NCI-H345 (cell line): ENCODE data around the gene TDRD6.

Source experiments
- DNase-seq: peaks from one replicate; lab custom pipeline; 2025; lab: John Stamatoyannopoulos, UW

The TDRD6 gene

GRCh38 chr6:46677314-46677654 is 10.4 kb upstream of the TDRD6 start:
- no peak for DNase-seq

GRCh38 chr6:46684771-46685170 is 2.9 kb upstream of the TDRD6 start:
- no peak for DNase-seq

GRCh38 chr6:46688117-46688965 is 656 bp downstream of the TDRD6 start:
- no peak for DNase-seq

GRCh38 chr6:46688966-46689335 is 1.3 kb downstream of the TDRD6 start:
- DNase-seq, result no peak

- no peak for DNase-seq
Observed at GRCh38 chr6:46689657-46690056, 2.0 kb downstream of the TDRD6 start.

- DNase-seq, result no peak
Observed at GRCh38 chr6:46690141-46690755, 2.6 kb downstream of the TDRD6 start.

GRCh38 chr6:46690911-46691451 is 3.3 kb downstream of the TDRD6 start:
- DNase-seq, result no peak

- no peak for DNase-seq
Observed at GRCh38 chr6:46699970-46700369, 12.3 kb downstream of the TDRD6 start.

GRCh38 chr6:46704562-46704961 is 16.9 kb downstream of the TDRD6 start:
- peak; percentile 40 for DNase-seq

- no peak for DNase-seq
Observed at GRCh38 chr6:46706464-46706863, 18.8 kb downstream of the TDRD6 start.

GRCh38 chr6:46711491-46711890 is 23.8 kb downstream of the TDRD6 start:
- DNase-seq, result no peak

GRCh38 chr6:46715141-46715540 is 27.5 kb downstream of the TDRD6 start:
- DNase-seq, result no peak

GRCh38 chr6:46719099-46719498 is 31.4 kb downstream of the TDRD6 start:
- DNase-seq, result no peak

- DNase-seq, result no peak
Observed at GRCh38 chr6:46720401-46720800, 32.7 kb downstream of the TDRD6 start.

- no peak for DNase-seq
Observed at GRCh38 chr6:46729787-46730326, 42.2 kb downstream of the TDRD6 start.

GRCh38 chr6:46730921-46731461 is 43.3 kb downstream of the TDRD6 start:
- no peak for DNase-seq

GRCh38 chr6:46733341-46733801 is 45.7 kb downstream of the TDRD6 start:
- no peak for DNase-seq

GRCh38 chr6:46734867-46735719 is 47.4 kb downstream of the TDRD6 start, which contains the start of gene PLA2G7:
TSS of gene PLA2G7 (minus strand) at chr6:46735375. CDS start at chr6:46722891, 12,484 bp downstream.
- peak; percentile 34 for DNase-seq

GRCh38 chr6:46735720-46736031 is 48.0 kb downstream of the TDRD6 start:
- no peak for DNase-seq

GRCh38 chr6:46736906-46737305 is 49.2 kb downstream of the TDRD6 start:
- no peak for DNase-seq

GRCh38 chr6:46741482-46741881 is 53.8 kb downstream of the TDRD6 start:
- DNase-seq, result no peak

- no peak for DNase-seq
Observed at GRCh38 chr6:46741910-46742309, 54.2 kb downstream of the TDRD6 start.
